Tibial nerve (tissue), 4 donors: ENCODE measurements around the gene DCPS.

ENCODE experiments used
- CTCF ChIP-seq, 5 experiments: fragments of 200-600 bp in 3 of 5; fragments of 450-650 bp in 2 of 5; sonication (generic) in 3 of 5; IDR thresholded peaks; one replicate each; pipeline ENCODE4 v1.5.1; 2016 to 2019; ENCODE audit warnings: antibody characterized with exemption in 5 of 5, mild to moderate bottlenecking in 3 of 5, moderate library complexity in 2 of 5
- EP300 ChIP-seq, 2 donors: sonication (generic); formaldehyde crosslinking; IDR thresholded peaks; one replicate each; pipeline ENCODE4 v1.6.1; 2017; ENCODE audit warnings: antibody characterized with exemption in 2 of 2, mild to moderate bottlenecking in 1 of 2

DNA sequence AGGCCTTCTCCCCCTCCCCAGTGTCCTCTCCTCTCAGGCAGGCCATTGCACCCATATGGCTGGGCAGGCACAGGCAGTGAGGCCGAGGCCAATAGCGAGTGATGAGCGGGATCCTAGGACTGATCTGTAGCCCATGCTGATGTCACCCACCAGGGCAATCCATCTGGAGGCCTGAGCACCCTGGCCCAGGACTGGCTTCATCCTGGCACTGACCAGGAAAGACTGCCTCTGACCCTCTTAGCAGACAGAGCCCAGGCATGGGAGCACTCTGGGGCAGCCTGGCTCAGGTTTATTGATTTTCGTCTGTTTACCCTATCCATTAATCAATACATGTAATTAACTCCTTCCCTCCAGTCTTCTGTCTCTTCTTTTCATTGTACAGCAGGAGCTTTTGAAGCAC lies 26.1 kb upstream of the DCPS start:
- TF ChIP-seq CTCF (IDR thresholded peaks at IDR 0.05) (no peak), EP300 (IDR thresholded peaks at IDR 0.05) (no peak)
